GM12864 (cell line): ENCODE data around the gene NCOA6.

Experiments used
- DNase-seq: peaks from one replicate; pipeline ENCODE4 v3.0.0-alpha.2; 2011; ENCODE audit warnings: low read depth
- H3K4me3 ChIP-seq: 2 replicates; pipeline ENCODE4 v1.5.1; 2011; ENCODE audit warnings: mild to moderate bottlenecking, low read depth, low read length, control low read depth
- TF ChIP-seq, protein P1 (sequence below): IDR thresholded peaks from 2 replicates; pipeline ENCODE4 v1.5.1; 2011; ENCODE audit warnings: low read depth, mild to moderate bottlenecking, moderate library complexity, low read length, control low read depth, inconsistent platforms; ENCODE audit errors: missing control alignments

NCOA6 gene

DNA sequence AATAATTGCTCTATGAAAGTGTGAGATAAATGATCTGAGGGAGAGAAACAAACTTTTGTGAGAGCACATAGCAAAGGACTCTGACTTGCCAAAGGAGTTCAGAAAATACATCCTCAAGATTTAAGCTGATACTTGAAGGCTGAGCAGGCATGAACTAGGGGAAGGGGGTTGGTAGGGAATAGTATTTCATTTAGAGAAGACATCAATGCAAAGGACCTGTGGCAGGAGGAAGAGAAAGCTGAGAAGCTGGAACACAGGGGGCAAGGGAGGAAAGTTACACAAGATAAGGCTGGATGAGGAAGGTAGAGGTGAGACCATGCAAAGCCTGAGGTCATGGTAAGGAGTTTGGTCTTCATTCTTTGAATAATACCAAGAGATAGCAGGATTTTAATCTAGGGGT lies 50.6 kb downstream of the NCOA6 start:
- TF ChIP-seq, protein P1, sequence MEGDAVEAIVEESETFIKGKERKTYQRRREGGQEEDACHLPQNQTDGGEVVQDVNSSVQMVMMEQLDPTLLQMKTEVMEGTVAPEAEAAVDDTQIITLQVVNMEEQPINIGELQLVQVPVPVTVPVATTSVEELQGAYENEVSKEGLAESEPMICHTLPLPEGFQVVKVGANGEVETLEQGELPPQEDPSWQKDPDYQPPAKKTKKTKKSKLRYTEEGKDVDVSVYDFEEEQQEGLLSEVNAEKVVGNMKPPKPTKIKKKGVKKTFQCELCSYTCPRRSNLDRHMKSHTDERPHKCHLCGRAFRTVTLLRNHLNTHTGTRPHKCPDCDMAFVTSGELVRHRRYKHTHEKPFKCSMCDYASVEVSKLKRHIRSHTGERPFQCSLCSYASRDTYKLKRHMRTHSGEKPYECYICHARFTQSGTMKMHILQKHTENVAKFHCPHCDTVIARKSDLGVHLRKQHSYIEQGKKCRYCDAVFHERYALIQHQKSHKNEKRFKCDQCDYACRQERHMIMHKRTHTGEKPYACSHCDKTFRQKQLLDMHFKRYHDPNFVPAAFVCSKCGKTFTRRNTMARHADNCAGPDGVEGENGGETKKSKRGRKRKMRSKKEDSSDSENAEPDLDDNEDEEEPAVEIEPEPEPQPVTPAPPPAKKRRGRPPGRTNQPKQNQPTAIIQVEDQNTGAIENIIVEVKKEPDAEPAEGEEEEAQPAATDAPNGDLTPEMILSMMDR, result no peak
- no peak for DNase-seq
- no peak overlapping the region for H3K4me3 ChIP-seq

DNA sequence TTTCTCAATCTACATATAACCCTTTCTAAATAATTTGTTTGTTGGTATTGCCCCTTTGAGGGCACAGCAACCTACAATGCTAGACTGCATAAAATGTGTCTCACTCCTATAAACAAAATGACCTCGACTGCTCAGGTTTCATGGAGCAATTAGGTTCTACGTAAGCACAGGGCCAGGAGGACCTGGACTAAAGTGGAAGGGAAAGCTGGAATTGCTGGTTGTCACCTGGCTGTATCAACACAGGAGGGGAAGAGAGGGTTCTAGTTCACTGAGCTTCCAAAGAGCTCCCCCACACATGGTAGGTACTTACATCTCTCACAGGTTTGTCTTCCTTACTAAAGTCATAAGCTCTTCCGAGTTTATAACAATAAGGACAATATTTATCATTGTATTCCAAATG lies 51.0 kb downstream of the NCOA6 start:
- no peak for DNase-seq
- H3K4me3 ChIP-seq, result no peak overlapping the region
- TF ChIP-seq, protein P1, result no peak

DNA sequence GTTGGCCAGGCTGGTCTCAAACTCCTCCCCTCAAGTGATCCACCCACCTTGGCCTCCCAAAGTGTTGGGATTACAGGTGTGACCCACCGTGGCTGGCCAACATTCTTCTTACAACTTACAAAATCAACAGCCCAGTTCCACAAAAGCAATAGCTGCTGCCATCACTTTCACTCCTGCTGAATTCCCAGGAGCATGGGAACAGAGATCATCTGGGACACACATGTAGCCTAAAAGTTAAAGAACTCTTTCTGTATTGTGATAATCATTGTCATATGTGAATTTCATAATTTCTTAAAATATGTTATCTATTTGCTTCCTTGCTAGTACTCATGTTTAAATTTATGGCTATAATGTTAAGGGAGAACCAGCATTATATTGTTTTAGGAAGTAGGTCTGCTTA lies 51.7 kb downstream of the NCOA6 start:
- DNase-seq, result no peak
- no peak overlapping the region for H3K4me3 ChIP-seq
- TF ChIP-seq, protein P1, result no peak

DNA sequence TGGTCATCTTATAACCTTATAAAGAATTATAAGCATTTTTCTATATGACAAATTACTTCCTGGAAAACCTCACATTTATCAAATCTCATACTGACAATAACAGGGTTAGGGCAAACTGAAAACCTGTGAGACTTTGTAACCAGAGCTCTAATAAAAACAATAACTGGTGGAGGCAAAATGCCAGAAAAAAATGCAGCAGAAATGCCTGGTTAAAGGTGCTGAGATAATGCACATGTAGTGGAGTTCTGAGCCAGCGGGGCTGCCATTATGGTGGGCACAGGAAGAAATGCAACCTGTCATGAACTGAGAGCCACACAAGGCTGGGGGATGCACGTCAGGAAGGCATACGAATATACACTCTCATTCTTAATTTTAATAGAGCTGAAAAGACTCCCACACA lies 53.0 kb downstream of the NCOA6 start:
- TF ChIP-seq, protein P1, result no peak
- DNase-seq, result no peak
- H3K4me3 ChIP-seq, result no peak overlapping the region

DNA sequence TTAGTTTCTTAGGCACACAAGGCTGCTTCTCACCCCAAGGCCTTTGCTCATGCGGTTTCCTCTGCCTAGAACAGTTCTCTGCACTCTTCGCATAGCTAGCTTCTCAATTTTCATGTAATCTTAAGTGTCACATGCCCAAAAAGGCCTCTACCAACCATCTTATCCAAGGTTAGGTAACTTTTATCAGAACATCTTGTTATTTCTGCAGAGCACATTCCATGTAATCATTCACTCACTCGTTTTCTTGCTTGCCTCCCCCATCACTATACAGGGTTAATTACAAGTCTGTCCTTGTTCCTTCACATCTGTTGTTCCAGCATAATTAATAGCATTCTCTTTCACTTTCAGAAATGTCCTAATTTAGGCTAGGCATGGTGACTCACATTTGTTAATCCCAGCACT lies 53.8 kb downstream of the NCOA6 start:
- TF ChIP-seq, protein P1, result no peak
- DNase-seq, result no peak
- no peak overlapping the region for H3K4me3 ChIP-seq

DNA sequence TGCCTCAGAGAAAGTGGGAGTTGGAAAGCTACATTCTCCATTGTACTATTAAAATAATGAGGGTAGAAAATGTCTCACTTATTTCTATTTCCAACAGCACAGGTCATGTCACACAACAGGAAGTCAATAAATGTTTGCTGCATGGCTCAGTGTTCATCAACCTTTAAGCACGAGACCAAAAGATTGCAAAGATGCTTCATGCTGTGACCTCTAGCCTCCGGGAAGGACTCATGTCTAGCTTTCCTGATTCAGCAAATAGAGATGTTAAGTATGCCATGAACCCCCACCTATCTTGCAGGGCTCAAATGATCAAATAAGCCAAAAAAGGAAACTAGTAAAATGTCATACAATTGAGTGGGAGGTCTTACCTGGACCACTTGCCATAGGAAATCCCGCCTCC lies 57.4 kb downstream of the NCOA6 start:
- TF ChIP-seq, protein P1, result no peak
- no peak overlapping the region for H3K4me3 ChIP-seq
- DNase-seq, result no peak

DNA sequence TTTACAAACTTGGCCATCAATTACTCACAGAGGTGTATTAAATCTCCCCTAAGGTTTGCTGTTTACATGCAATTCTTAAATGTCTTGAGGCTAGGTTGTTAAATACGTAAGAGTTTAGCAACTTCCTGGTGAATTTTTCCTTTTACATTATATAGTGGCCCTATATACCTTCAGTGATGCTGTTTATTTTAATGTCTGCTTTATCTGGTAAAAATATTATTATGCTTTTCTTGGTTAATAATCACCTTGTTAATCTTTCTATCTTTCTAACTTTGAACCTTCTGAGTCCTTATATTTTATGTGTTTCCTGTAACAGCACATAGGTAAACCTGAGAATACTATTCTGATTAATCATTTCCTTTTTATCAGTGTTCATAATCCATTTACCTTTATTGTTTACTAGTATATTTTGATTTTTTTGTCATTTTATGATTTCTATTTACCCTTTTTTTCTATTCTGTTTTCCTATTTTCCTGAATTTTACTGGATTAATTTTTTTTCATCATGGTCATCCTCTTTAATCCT lies 63.4 kb downstream of the NCOA6 start:
- no peak for DNase-seq
- no peak overlapping the region for H3K4me3 ChIP-seq
- TF ChIP-seq, protein P1, result no peak
